ENCODE data around the gene MYO18A. TPM values are rescaled to one million over a fixed set of nuclear protein-coding genes. Genes with fewer than 3 reads are reported as not detected.
"Not testable (repeated sequence)": the region's sequence is repeated elsewhere in the genome, so short reads cannot be mapped to it uniquely, and the experiment has no call there.

MYO18A gene, protein sequence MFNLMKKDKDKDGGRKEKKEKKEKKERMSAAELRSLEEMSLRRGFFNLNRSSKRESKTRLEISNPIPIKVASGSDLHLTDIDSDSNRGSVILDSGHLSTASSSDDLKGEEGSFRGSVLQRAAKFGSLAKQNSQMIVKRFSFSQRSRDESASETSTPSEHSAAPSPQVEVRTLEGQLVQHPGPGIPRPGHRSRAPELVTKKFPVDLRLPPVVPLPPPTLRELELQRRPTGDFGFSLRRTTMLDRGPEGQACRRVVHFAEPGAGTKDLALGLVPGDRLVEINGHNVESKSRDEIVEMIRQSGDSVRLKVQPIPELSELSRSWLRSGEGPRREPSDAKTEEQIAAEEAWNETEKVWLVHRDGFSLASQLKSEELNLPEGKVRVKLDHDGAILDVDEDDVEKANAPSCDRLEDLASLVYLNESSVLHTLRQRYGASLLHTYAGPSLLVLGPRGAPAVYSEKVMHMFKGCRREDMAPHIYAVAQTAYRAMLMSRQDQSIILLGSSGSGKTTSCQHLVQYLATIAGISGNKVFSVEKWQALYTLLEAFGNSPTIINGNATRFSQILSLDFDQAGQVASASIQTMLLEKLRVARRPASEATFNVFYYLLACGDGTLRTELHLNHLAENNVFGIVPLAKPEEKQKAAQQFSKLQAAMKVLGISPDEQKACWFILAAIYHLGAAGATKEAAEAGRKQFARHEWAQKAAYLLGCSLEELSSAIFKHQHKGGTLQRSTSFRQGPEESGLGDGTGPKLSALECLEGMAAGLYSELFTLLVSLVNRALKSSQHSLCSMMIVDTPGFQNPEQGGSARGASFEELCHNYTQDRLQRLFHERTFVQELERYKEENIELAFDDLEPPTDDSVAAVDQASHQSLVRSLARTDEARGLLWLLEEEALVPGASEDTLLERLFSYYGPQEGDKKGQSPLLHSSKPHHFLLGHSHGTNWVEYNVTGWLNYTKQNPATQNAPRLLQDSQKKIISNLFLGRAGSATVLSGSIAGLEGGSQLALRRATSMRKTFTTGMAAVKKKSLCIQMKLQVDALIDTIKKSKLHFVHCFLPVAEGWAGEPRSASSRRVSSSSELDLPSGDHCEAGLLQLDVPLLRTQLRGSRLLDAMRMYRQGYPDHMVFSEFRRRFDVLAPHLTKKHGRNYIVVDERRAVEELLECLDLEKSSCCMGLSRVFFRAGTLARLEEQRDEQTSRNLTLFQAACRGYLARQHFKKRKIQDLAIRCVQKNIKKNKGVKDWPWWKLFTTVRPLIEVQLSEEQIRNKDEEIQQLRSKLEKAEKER (N-terminal part only)
- 10 to 100 TPM; 43.8 to 56.7 TPM for total RNA-seq
- polyA plus RNA-seq (2013, experiment 1 of 2) = 30.0 TPM
- polyA plus RNA-seq (2013, experiment 2 of 2) = 37.8 TPM
- long read RNA-seq, experiment 1, partial matches to known transcripts = 1 of 1 reads
- long read RNA-seq, experiment 1, other reads (novel, unspliced or antisense) = 0 of 1 reads
- long read RNA-seq, experiment 2, partial matches to known transcripts = 28 of 51 reads
- long read RNA-seq, experiment 2, other reads (novel, unspliced or antisense) = 23 of 51 reads
- long read RNA-seq, experiment 3, partial matches to known transcripts = 12 of 19 reads
- long read RNA-seq, experiment 3, other reads (novel, unspliced or antisense) = 7 of 19 reads
- long read RNA-seq, experiment 4, partial matches to known transcripts = 0 of 1 reads
- long read RNA-seq, experiment 4, other reads (novel, unspliced or antisense) = 1 of 1 reads

DNA sequence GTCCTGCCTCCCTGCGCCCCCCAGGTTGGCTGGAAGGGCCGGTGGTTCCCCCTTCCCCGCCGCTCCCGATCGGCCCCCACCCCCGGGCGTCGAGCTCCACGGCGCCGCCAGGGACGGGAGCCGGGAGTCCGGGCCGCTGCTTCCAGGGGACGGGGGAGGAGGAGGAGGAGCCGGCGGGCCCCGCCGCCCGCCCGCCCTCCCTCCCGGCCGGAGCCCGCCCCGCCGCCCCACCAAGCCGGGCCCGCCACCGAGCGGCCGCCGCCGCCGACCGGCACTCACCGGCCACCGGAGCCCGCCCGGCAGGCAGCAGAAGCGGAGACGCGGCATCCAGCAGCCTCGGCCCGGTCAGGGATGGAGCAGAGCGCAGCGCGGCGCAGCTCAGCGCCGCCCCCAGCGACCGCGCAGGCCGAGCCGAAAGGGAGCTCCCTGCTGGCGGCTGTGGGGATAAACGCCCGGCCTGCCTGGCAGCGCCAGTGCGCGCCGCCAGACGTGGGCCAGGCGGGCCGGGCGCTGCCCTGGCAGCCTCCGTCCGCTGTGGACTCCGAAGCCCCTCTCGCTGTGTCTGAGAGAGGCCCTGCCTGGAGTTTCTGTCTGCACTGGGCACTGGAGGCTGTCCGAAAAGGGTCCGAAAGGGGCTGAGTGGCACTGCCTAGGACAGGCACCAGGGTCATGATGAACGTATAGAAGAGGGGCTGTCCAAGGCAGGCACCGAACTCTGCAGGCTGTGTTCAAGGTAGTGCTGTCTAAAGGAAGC, at the start of gene MYO18A:
MYO18A (minus strand) TSS at position 365 of the 754 bp plus-strand sequence. CDS start 13,458 bp downstream, outside the sequence.
- TF ChIP-seq, protein P1, sequence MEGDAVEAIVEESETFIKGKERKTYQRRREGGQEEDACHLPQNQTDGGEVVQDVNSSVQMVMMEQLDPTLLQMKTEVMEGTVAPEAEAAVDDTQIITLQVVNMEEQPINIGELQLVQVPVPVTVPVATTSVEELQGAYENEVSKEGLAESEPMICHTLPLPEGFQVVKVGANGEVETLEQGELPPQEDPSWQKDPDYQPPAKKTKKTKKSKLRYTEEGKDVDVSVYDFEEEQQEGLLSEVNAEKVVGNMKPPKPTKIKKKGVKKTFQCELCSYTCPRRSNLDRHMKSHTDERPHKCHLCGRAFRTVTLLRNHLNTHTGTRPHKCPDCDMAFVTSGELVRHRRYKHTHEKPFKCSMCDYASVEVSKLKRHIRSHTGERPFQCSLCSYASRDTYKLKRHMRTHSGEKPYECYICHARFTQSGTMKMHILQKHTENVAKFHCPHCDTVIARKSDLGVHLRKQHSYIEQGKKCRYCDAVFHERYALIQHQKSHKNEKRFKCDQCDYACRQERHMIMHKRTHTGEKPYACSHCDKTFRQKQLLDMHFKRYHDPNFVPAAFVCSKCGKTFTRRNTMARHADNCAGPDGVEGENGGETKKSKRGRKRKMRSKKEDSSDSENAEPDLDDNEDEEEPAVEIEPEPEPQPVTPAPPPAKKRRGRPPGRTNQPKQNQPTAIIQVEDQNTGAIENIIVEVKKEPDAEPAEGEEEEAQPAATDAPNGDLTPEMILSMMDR (conservative IDR thresholded peaks at IDR 0.05) = peak; percentile 88
- Mint-ChIP-seq H3K27ac (peak within 1 kb of the TSS; percentile 93), H3K27me3 (ENCODE audit: insufficient read depth) (peaks cover 29% of the 10 kb centered on the region), H3K4me3 (peak within 1 kb of the TSS; percentile 72), H3K36me3 (ENCODE audit: low read depth) (no peaks in the 10 kb centered on the region), H3K4me1 (peaks cover 29% of the 10 kb centered on the region), H3K9me3 (peaks cover 12% of the 10 kb centered on the region)
- 2 to 6% methylated on average over 13 to 76 of the region's 76 CpGs for WGBS, 2 experiments (ENCODE audit: insufficient coverage in 1 of 2, insufficient read length in 1 of 2)
- Histone ChIP-seq H3K36me3 (ENCODE audit: control insufficient read depth, insufficient read depth, low read length) (no peaks in the 10 kb centered on the region), H3K4me1 (ENCODE audit: control insufficient read depth, insufficient read depth, low read length) (peaks cover 9% of the 10 kb centered on the region), H3K27me3 (ENCODE audit: control insufficient read depth, insufficient read depth, low read length, poor library complexity, severe bottlenecking) (peaks cover 16% of the 10 kb centered on the region), H3K9ac (ENCODE audit: extremely low read depth, low read length, poor library complexity, severe bottlenecking) (peak within 1 kb of the TSS; percentile 31), H3K27ac (ENCODE audit: low read depth, low read length) (peak within 1 kb of the TSS; percentile 72), H3K9me3 (ENCODE audit: control insufficient read depth, low read length) (peaks cover 5% of the 10 kb centered on the region), H3K4me3 (ENCODE audit: low read length) (peak within 1 kb of the TSS; percentile 84)
- peak; percentile 97 for DNase-seq

DNA sequence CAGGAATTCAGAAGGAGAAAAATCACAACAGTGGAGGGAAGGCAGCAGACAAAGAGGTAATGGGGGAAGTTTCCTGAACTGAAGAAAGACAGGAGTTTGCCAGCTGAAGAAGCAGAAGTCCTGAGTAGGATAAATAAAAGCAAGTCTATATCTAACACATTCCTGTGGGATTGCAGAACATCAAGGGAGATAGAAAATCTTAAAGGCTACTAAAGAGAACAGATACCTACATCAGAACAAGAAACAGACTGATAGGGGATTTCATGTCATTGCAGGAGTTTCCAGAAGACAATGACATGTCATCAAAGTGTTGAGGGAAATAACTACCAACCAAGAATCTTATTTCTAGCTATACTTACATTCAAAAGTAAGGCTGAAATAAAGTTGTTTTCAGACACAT, 45.2 kb upstream of the MYO18A start:
- H3K27me3 ChIP-seq (ENCODE audit: control insufficient read depth, insufficient read depth, low read length, poor library complexity, severe bottlenecking) = no peaks in the 10 kb centered on the region
- Mint-ChIP-seq H3K9me3 (no peaks in the 10 kb centered on the region), H3K4me1 (no peaks in the 10 kb centered on the region), H3K27me3 (ENCODE audit: insufficient read depth) (no peaks in the 10 kb centered on the region), H3K4me3 (no peak overlapping the region), H3K36me3 (ENCODE audit: low read depth) (no peaks in the 10 kb centered on the region), H3K27ac (no peak overlapping the region)
- no peaks in the 10 kb centered on the region for H3K4me1 ChIP-seq (ENCODE audit: control insufficient read depth, insufficient read depth, low read length)
- TF ChIP-seq, protein P1 (conservative IDR thresholded peaks at IDR 0.05) = no peak
- H3K4me3 ChIP-seq (ENCODE audit: low read length) = no peak overlapping the region
- H3K9me3 ChIP-seq (ENCODE audit: control insufficient read depth, low read length) = no peaks in the 10 kb centered on the region
- no peak for DNase-seq
- no peaks in the 10 kb centered on the region for H3K36me3 ChIP-seq (ENCODE audit: control insufficient read depth, insufficient read depth, low read length)
- H3K9ac ChIP-seq (ENCODE audit: extremely low read depth, low read length, poor library complexity, severe bottlenecking) = no peak overlapping the region
- H3K27ac ChIP-seq (ENCODE audit: low read depth, low read length) = no peak overlapping the region

DNA sequence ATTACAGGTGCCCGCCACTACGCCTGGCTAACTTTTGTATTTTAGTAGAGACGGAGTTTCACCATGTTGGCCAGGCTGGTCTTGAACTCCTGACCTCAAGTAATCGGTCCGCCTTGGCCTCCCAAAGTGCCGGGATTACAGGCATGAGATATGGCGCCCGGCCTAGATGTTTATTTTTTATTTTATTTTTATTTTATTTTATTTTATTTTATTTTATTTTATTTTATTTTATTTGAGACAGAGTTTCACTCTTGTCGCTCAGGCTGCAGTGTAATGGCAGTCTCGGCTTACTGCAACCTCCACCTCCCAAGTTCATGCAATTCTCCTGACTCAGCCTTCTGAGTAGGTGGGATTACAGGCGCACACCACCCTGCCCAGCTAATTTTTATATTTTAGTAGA, 41.1 kb upstream of the MYO18A start:
- H3K4me1 ChIP-seq (ENCODE audit: control insufficient read depth, insufficient read depth, low read length); H3K9me3 Mint-ChIP-seq; H3K36me3 Mint-ChIP-seq (ENCODE audit: low read depth); H3K4me3 ChIP-seq (ENCODE audit: low read length); DNase-seq; H3K9ac ChIP-seq (ENCODE audit: extremely low read depth, low read length, poor library complexity, severe bottlenecking); H3K27me3 Mint-ChIP-seq (ENCODE audit: insufficient read depth); H3K27ac Mint-ChIP-seq; H3K9me3 ChIP-seq (ENCODE audit: control insufficient read depth, low read length); H3K27me3 ChIP-seq (ENCODE audit: control insufficient read depth, insufficient read depth, low read length, poor library complexity, severe bottlenecking); H3K4me1 Mint-ChIP-seq; H3K27ac ChIP-seq (ENCODE audit: low read depth, low read length); H3K36me3 ChIP-seq (ENCODE audit: control insufficient read depth, insufficient read depth, low read length); H3K4me3 Mint-ChIP-seq: not testable (repeated sequence)
- 78 to 97% methylated on average over 4 to 9 of the region's 11 CpGs for WGBS, 2 experiments (ENCODE audit: insufficient coverage in 1 of 2, insufficient read length in 1 of 2)

All from endodermal cell (in vitro differentiated cells).